GM12878 (cell line): Measurements from ENCODE around the gene RAPGEF1. TPM values are rescaled to one million over a fixed set of nuclear protein-coding genes. Genes with fewer than 3 reads are reported as not detected.

Experiments used
- ASH2L ChIP-seq: fragments of 300-600, 200-600 bp; sonication (generic); IDR thresholded peaks from 2 replicates; pipeline ENCODE4 v1.6.1; 2017; ENCODE audit warnings: low read depth, mild to moderate bottlenecking, borderline replicate concordance
- CREM ChIP-seq: IDR thresholded peaks from 2 replicates; pipeline ENCODE4 v1.6.1; 2014; ENCODE audit warnings: antibody characterized with exemption, low read depth
- EP300 ChIP-seq, 2 experiments: fragments of 150-350 bp in 1 of 2; IDR thresholded peaks; 2 replicates each; pipeline ENCODE4 v1.6.1; 2011 to 2012; ENCODE audit warnings: low read depth in 2 of 2, low read length in 2 of 2, borderline replicate concordance in 1 of 2, improper control_type of control experiment in 1 of 2, inconsistent platforms in 1 of 2; ENCODE audit not compliant: control insufficient read depth in 1 of 2
- FOXM1 ChIP-seq: IDR thresholded peaks from 2 replicates; pipeline ENCODE4 v1.6.1; 2012; ENCODE audit warnings: low read depth, mild to moderate bottlenecking, inconsistent platforms, low read length, moderate library complexity
- NBN ChIP-seq: fragments of 450-650 bp; IDR thresholded peaks from 2 replicates; pipeline ENCODE4 v1.6.1; 2016
- PML ChIP-seq: IDR thresholded peaks from 2 replicates; pipeline ENCODE4 v1.6.1; 2012; ENCODE audit warnings: low read length, inconsistent platforms
- RAD21 ChIP-seq: IDR thresholded peaks from 2 replicates; pipeline ENCODE4 v1.6.1; 2011; ENCODE audit warnings: mild to moderate bottlenecking, low read depth, low read length, moderate library complexity; ENCODE audit not compliant: insufficient read depth
- TCF12 ChIP-seq: IDR thresholded peaks from 2 replicates; pipeline ENCODE4 v1.6.1; 2011; ENCODE audit warnings: low read depth, mild to moderate bottlenecking, low read length
- YBX1 ChIP-seq: fragments of 450-650 bp; IDR thresholded peaks from 2 replicates; pipeline ENCODE4 v1.6.1; 2016; ENCODE audit warnings: antibody characterized with exemption
- polyA plus RNA-seq, 11 experiments: library from polyadenylated mRNA; depleted of rRNA in 4 of 11; unstranded in 6 of 11; stranded (reverse) in 5 of 11; fragments of >200 nt; fragmentation: Nextera tagmentation in 4 of 11; fragmentation: Illumina TruSeq in 1 of 11; extraction: Ambion mirVana in 4 of 11; extraction: Trizol in 1 of 11; gene quantifications; 1 replicate in 1 of 11; 2 replicates in 10 of 11; pipeline versions ENCODE4 v1.2.1 to v1.2.3, GENCODE V29; 2011 to 2016; ENCODE audit warnings: inconsistent platforms in 2 of 11, missing spikeins in 2 of 11, low read depth in 1 of 11
- total RNA-seq, 4 experiments: library from RNA; depleted of rRNA in 3 of 4; stranded (reverse); fragments of >200 nt in 3 of 4; fragmentation: Illumina TruSeq in 1 of 4; extraction: Trizol in 1 of 4; gene quantifications; 2 replicates each; pipeline versions ENCODE4 v1.2.1 to v1.2.3, GENCODE V29; 2013 to 2021
- TF ChIP-seq, protein P1 (sequence below): fragments of 450-650 bp; conservative IDR thresholded peaks from 2 replicates; pipeline ENCODE4 v1.6.1; 2017; ENCODE audit warnings: mild to moderate bottlenecking, moderate library complexity
- TF ChIP-seq, protein P2 (sequence below): fragments of 450-650 bp; IDR thresholded peaks from 2 replicates; pipeline ENCODE4 v1.6.1; 2018; ENCODE audit warnings: mild to moderate bottlenecking, low read depth, moderate library complexity; ENCODE audit not compliant: partially characterized antibody
- TF ChIP-seq, protein P3 (sequence below): IDR thresholded peaks from 2 replicates; pipeline ENCODE4 v1.6.1; 2011; ENCODE audit warnings: low read depth, mild to moderate bottlenecking, low read length, moderate library complexity, borderline replicate concordance; ENCODE audit errors: extremely low read depth
- TF ChIP-seq, protein P4 (sequence below): fragments of 450-650 bp; IDR thresholded peaks from 2 replicates; pipeline ENCODE4 v1.6.1; 2018; ENCODE audit warnings: borderline replicate concordance, mild to moderate bottlenecking; ENCODE audit not compliant: partially characterized antibody
- TF ChIP-seq, protein P5 (sequence below): IDR thresholded peaks from 2 replicates; pipeline ENCODE4 v1.6.1; 2011; ENCODE audit warnings: low read depth, low read length, improper control_type of control experiment, borderline replicate concordance
- TF ChIP-seq, protein P6 (sequence below): fragments of 450-650 bp; IDR thresholded peaks from 2 replicates; pipeline ENCODE4 v1.6.1; 2017; ENCODE audit warnings: mild to moderate bottlenecking, moderate library complexity

RAPGEF1 gene
- total and polyA plus RNA-seq, 10 of the 15 experiments (the other 5 are each of a cell fraction or from before 2014, with no cell fraction given), result 0.42 to 113 (median 45.9) TPM

DNA sequence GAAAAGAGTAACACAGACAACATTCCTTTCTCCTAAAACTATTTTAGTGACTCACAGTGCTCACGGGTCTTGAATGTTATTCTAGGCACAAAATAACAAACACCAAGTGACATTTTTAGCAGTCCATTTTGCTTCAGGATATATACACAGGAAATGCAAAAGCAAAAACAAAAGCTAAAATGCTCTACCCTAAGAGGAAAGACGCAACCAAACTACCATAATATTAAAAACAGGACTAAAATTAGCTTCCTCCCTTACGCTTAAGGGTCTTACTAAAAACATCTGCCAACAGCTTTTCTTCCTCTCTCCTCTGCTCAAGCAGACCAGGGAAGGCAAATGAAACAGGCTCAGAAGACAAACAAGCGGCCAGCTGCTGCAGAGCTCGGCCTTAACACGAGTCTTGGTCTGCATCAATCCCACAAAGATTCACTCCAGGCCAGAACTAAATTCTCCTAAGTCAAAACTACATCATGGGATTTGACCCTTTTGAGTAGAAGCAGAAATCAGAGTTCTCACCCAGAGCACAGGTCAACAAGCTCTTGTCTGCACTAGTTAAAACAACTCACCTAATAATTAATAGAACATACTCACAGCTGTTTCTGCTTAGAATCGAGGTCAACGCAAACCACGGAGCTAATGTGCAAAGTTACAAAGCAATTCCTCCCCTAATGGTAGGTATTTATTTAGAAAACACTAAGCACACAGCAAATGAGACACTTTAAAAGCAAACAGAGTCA, 62.3 kb downstream of the RAPGEF1 start (continued):
- TF ChIP-seq, protein P1, sequence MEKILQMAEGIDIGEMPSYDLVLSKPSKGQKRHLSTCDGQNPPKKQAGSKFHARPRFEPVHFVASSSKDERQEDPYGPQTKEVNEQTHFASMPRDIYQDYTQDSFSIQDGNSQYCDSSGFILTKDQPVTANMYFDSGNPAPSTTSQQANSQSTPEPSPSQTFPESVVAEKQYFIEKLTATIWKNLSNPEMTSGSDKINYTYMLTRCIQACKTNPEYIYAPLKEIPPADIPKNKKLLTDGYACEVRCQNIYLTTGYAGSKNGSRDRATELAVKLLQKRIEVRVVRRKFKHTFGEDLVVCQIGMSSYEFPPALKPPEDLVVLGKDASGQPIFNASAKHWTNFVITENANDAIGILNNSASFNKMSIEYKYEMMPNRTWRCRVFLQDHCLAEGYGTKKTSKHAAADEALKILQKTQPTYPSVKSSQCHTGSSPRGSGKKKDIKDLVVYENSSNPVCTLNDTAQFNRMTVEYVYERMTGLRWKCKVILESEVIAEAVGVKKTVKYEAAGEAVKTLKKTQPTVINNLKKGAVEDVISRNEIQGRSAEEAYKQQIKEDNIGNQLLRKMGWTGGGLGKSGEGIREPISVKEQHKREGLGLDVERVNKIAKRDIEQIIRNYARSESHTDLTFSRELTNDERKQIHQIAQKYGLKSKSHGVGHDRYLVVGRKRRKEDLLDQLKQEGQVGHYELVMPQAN, result no peak
- TF ChIP-seq YBX1, result no peak
- TF ChIP-seq ASH2L, result no peak
- TF ChIP-seq, protein P2, sequence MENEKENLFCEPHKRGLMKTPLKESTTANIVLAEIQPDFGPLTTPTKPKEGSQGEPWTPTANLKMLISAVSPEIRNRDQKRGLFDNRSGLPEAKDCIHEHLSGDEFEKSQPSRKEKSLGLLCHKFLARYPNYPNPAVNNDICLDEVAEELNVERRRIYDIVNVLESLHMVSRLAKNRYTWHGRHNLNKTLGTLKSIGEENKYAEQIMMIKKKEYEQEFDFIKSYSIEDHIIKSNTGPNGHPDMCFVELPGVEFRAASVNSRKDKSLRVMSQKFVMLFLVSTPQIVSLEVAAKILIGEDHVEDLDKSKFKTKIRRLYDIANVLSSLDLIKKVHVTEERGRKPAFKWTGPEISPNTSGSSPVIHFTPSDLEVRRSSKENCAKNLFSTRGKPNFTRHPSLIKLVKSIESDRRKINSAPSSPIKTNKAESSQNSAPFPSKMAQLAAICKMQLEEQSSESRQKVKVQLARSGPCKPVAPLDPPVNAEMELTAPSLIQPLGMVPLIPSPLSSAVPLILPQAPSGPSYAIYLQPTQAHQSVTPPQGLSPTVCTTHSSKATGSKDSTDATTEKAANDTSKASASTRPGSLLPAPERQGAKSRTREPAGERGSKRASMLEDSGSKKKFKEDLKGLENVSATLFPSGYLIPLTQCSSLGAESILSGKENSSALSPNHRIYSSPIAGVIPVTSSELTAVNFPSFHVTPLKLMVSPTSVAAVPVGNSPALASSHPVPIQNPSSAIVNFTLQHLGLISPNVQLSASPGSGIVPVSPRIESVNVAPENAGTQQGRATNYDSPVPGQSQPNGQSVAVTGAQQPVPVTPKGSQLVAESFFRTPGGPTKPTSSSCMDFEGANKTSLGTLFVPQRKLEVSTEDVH, result no peak
- TF ChIP-seq, protein P3, sequence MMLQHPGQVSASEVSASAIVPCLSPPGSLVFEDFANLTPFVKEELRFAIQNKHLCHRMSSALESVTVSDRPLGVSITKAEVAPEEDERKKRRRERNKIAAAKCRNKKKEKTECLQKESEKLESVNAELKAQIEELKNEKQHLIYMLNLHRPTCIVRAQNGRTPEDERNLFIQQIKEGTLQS, result no peak
- TF ChIP-seq, protein P4, sequence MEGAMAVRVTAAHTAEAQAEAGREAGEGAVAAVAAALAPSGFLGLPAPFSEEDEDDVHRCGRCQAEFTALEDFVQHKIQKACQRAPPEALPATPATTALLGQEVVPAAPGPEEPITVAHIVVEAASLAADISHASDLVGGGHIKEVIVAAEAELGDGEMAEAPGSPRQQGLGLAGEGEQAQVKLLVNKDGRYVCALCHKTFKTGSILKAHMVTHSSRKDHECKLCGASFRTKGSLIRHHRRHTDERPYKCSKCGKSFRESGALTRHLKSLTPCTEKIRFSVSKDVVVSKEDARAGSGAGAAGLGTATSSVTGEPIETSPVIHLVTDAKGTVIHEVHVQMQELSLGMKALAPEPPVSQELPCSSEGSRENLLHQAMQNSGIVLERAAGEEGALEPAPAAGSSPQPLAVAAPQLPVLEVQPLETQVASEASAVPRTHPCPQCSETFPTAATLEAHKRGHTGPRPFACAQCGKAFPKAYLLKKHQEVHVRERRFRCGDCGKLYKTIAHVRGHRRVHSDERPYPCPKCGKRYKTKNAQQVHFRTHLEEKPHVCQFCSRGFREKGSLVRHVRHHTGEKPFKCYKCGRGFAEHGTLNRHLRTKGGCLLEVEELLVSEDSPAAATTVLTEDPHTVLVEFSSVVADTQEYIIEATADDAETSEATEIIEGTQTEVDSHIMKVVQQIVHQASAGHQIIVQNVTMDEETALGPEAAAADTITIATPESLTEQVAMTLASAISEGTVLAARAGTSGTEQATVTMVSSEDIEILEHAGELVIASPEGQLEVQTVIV, result no peak
- peak; percentile 47; the same call in 1 of the 2 replicates for TF ChIP-seq NBN
- TF ChIP-seq TCF12, result 0 out of 2 replicates have a peak, but pooled peaks have one; percentile 56
- no peak for TF ChIP-seq FOXM1
- TF ChIP-seq, protein P5, sequence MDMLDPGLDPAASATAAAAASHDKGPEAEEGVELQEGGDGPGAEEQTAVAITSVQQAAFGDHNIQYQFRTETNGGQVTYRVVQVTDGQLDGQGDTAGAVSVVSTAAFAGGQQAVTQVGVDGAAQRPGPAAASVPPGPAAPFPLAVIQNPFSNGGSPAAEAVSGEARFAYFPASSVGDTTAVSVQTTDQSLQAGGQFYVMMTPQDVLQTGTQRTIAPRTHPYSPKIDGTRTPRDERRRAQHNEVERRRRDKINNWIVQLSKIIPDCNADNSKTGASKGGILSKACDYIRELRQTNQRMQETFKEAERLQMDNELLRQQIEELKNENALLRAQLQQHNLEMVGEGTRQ, result no peak
- TF ChIP-seq, protein P6, sequence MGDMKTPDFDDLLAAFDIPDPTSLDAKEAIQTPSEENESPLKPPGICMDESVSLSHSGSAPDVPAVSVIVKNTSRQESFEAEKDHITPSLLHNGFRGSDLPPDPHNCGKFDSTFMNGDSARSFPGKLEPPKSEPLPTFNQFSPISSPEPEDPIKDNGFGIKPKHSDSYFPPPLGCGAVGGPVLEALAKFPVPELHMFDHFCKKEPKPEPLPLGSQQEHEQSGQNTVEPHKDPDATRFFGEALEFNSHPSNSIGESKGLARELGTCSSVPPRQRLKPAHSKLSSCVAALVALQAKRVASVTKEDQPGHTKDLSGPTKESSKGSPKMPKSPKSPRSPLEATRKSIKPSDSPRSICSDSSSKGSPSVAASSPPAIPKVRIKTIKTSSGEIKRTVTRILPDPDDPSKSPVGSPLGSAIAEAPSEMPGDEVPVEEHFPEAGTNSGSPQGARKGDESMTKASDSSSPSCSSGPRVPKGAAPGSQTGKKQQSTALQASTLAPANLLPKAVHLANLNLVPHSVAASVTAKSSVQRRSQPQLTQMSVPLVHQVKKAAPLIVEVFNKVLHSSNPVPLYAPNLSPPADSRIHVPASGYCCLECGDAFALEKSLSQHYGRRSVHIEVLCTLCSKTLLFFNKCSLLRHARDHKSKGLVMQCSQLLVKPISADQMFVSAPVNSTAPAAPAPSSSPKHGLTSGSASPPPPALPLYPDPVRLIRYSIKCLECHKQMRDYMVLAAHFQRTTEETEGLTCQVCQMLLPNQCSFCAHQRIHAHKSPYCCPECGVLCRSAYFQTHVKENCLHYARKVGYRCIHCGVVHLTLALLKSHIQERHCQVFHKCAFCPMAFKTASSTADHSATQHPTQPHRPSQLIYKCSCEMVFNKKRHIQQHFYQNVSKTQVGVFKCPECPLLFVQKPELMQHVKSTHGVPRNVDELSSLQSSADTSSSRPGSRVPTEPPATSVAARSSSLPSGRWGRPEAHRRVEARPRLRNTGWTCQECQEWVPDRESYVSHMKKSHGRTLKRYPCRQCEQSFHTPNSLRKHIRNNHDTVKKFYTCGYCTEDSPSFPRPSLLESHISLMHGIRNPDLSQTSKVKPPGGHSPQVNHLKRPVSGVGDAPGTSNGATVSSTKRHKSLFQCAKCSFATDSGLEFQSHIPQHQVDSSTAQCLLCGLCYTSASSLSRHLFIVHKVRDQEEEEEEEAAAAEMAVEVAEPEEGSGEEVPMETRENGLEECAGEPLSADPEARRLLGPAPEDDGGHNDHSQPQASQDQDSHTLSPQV, result no peak
- TF ChIP-seq CREM, result 0 out of 2 replicates have a peak, but pooled peaks have one; percentile 5
- 0 out of 2 replicates have a peak, but pooled peaks have one; percentile 3 for TF ChIP-seq RAD21
- TF ChIP-seq EP300 (IDR thresholded peaks at IDR 0.05; ENCODE audit: borderline replicate concordance in 1 of 2, control insufficient read depth in 1 of 2, low read depth in 2 of 2, low read length in 2 of 2), result peak; percentile 54 to 60; a peak in 2 of 4 replicates
- TF ChIP-seq PML, result no peak
